ENCODE data around the gene MACF1.

Gene MACF1

DNA sequence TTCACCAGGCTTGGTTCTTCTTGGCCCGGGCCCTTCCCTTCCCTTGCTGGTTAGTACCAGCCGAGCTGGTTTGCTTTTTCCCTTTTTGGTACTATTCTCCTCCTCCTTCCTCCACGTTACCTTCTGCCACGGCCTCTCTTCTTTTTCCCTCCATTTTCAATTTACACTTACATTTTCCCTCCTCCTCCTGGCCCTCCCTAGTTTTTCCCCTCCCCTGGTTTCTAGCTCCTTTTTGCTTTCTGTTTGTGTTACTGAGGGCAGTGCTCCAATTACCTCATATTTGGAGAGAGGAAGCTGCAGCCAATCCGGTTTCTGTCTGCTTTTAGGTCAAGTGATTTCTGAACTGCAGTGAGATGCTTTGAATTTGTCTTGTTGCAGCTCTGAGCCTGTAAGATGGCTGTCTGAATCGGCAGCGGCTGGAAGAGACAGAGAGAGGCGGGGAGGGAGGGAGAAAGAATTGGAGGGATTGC lies 63.7 kb downstream of the MACF1 start:
- peak; percentile 51 for DNase-seq

DNA sequence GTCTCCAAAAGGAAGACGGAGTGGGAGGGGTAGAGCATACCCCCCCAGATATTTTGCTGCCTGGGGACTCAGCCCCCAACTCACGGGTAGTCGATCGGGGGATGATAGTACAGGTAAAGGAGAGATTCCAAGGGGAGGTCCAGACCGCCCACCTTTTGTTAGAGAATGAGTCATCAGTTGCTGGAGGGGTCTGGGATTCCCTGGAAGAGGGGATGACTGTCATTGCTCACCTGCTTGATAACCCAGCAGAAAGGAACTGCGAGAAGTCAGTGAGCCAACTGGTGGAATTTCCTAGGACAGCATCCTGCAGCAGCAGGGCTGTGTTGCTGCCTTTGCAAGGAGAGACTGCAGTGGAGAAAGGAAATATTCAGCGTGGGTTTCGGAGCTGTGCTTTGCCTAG lies 64.4 kb downstream of the MACF1 start:
- DNase-seq, result no peak

DNA sequence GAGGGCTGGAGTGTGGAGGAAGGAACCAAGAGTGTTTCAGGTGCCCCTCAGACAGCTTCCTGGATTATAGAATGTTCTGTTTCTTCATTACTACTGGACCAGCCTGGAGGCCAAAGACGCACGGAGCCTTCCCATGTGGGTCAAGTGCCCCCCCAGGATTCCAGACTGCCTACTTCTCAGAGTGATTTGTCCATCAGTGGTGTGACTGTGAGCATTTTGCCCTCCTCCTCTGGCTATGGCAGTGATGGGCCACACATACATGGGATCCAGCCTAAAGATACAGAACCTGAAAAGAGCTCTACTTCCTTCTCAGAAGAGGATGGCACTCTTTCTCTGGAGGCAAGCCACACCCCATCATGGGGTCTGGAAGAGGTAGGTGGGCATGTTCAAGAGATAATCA lies 64.9 kb downstream of the MACF1 start:
- DNase-seq, result no peak

GRCh38 chr1:39269791-39270342 lies 65.4 kb downstream of the MACF1 start:
- peak; percentile 28 for DNase-seq

DNA sequence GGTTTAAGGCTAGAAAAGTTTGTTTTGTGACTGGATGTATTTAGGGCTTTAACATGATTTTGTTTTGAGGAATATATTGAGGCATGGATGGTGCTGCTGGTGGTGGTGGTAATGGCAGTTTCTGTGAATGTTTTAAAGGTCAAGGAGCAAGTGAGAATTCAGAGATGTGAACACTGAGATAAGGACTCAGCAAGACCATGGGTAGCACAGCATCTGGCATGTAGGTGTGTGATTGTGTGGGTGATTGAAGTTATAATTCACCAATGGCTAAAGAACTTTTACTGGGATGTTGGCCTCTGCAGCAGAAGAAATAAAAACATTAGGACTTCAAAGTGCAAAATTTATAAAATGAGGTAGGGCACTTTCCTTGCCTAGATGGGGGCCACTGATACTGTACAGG lies 65.9 kb downstream of the MACF1 start:
- DNase-seq, result no peak

DNA sequence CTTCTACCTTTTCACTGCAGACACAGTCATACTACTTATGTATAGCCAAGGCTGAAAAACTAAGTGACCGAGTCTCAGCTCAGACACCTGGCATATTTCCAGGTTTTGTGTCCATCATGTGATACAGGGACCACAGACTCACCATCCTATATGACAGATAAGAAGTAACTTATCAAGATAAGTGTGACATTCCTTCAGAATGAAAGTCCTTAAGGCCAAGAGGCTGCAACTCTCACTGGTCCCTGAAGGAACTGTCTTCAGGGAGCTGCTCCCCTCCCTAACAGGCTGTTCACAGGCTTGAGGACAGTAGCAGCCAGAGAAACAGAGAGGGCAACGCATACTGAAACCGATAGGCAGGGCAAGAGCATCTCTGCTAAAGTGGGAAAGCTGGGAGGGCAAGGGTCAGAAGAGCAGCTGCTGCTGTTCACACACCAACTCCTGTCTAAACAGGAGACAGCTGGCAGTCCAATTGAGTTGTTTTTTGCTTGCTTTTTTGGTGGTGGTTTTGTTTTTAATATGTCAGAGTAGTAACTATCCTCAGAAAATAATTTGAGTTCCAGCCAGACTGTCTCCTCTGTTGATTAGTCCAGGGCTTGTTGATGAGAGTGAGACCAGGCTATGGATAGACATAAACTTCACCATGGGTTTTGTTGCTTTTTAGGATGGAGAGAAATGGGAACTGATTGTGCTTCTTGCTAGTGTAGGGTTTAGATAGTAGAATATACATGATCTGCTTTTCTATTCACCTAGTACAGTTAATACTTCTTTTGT lies 67.7 kb downstream of the MACF1 start:
- DNase-seq, result peak; percentile 39

DNA sequence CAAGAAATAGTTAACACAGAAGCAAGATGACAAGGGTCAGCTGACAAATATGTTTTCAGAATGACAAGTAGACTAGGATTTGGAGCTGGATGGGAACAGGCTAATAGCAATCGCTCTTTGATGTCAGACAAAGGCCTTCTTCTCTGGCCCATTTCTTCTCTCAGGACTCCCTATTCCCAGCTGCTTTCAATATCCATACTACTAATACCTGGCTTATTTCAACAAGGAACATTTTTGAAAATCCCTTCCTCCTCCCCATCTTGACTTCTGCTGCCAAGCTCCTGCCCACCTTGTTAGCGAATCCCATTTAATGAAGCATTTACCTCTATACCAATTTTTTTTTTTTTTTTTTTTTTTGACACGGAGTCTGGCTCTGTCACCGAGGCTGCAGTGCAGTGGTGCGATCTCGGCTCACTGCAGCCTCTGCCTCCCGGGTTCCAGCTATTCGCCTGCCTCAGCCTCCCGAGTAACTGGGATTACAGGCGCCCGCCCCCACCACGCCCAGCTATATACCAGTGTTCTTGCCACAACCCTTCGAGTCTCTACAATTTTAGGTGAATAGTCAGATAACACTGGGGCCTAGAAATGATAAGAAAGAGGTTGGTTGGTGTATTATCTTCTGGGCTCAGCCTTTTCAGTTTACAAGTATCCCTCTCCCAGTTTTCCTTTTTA lies 68.4 kb downstream of the MACF1 start:
- DNase-seq, result peak; percentile 41

GRCh38 chr1:39275836-39276507 lies 71.5 kb downstream of the MACF1 start:
- peak; percentile 43 for DNase-seq

DNA sequence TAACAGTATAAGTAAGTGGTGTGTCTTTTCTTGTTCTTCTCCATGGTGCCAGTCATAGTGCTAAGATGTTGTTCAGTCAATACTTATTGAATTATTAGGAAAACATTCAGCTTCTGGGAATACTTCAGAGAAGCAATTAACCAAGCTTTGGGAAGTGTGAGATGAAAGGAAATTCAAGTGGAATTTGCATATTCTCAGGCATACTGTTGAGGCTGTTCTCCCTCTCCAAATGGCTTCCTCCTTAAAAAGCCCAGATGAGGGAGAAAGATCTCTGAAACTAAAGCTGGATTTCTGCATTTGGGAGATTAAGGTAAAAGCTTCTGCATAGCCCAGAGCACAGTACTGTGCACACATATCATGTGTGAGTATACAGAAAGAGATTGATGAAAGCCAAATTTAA lies 73.4 kb downstream of the MACF1 start:
- no peak for DNase-seq

DNA sequence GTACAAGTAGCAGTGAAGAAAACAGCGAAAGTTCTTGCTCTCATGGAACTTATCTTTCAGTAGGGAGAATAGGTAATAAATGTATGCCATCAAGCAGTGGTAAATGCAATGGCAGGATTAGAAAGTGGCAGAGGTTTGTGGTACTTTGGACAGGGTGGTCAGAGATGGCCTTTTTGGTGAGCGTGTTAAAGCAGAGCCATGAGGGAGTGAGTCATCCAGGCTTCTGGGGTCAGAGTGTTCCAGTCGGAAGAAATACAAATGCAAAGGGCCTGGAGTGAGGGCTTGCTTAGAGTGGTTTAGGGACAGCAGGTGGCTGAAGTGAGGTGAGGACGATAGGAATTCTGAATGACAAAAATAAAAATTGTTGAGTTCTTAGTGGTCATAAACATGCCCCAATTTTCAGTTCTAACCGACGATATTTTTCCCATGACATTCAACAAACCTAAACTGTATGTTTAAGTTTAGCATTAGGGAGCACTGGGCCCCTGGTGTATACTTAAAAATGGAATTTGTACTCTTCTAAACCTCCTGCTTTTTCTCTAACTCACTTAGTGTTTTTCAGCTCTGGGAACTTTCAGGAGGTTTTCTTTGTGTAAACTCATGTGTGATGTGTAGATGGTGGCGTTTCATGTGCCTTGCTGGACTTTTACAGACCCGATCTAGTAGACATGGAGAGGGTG lies 78.2 kb downstream of the MACF1 start:
- no peak for DNase-seq

GRCh38 chr1:39283858-39284257 lies 79.4 kb downstream of the MACF1 start:
- DNase-seq, result no peak

GRCh38 chr1:39287541-39287940 lies 83.0 kb downstream of the MACF1 start:
- no peak for DNase-seq

DNA sequence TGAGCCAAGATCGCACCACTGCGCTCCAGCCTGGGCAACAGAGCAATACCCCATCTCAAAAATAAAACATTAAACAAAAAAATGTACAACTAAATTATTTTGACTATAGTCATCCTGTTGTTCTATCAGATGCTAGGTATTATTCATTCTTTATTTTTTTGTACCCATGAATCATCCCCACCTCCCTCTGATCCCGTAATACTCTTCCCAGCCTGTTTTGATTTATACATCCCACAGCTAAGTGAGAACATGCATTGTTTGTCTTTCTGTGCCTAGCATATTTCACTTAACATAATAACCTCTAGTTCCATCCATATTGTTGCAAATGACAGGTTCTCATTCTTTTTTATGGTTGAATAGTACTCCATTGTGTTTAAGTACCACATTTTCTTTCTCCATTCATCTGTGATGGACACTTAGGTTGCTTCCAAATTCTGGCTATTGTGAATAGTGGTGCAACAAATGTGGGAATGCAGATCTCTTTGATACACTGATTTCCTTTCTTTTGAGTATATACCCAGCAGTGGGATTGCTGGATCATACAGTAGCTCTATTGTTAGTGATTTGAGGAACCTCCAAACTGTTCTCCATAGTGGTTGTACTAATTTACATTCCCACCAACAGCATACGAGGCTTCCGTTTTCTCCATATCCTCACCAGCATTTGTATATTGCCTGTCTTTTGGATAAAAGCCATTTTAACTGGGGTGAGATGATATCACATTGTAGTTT lies 84.4 kb downstream of the MACF1 start:
- no peak for DNase-seq

GRCh38 chr1:39292401-39292800 lies 87.9 kb downstream of the MACF1 start:
- no peak for DNase-seq

DNA sequence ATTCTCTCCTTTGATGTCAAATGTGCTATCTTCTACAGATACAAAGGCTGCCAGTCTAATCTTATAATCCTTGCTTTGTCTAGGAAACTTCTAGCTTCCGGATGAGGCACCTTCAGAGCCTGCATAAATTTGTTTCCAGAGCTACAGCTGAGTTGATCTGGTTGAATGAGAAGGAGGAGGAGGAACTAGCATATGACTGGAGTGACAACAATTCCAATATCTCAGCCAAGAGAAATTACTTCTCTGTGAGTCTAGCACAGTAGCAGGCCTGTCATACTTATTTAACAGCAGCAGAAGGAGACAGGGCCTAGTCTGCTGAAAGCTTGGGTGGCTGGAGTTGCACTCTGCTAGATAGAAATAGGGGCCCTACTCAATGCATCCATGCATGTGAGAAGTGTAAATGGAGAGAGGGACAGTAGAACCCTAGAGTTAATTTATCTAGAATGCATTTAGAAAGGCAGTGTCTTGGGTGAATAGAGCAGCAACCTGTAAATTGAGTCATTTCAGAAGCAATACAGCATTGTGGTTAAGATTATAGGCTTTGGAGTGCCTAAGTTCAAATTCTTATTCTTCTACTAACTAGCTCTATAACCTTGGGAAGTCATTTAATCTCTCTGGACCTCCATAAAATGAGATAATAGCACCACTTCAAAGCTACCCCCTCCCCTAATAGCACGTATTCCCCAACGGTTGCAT lies 89.0 kb downstream of the MACF1 start:
- DNase-seq, result no peak

- no peak for DNase-seq
Measured at GRCh38 chr1:39294531-39294930, 90.0 kb downstream of the MACF1 start.

GRCh38 chr1:39295901-39296300 lies 91.4 kb downstream of the MACF1 start:
- DNase-seq, result no peak

GRCh38 chr1:39297551-39297950 lies 93.1 kb downstream of the MACF1 start:
- no peak for DNase-seq

DNA sequence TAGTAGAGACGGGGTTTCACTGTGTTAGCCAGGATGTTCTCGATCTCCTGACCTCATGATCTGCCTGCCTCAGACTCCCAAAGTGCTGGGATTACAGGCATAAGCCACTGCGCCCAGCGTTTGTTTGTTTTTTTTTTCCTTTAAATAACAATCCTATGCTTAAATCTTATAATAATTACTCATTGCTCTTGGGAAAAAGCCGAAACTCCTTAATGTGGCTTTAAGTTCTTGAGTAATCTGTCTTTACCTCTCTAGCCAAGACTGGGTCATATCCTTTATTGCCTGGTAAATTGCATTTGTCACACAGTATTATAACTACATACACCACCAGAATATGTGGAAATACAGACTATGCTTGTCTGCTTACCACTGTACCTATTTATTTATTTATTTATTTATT lies 97.1 kb downstream of the MACF1 start:
- DNase-seq, result no peak

DNA sequence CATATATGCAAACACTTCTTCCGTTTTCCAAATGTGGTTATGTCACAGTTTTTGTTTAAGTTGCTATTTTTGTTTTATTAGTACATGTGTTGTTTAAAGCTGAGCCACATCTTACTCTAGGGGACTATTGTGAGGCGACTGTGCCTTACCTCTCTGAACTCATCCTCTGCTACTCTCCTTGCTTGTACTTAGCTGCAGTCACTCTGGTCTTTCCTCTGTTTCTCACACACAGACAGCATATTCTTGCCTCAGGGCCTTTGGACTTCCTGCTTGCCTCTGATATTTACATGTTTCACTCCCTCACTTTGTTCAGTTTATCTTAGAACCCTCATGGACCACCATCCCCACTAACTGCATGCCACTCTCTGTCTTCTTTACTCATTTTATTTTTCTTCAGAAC lies 101.1 kb downstream of the MACF1 start:
- no peak for DNase-seq

- DNase-seq, result peak; percentile 42
Measured at GRCh38 chr1:39310015-39310414, 105.5 kb downstream of the MACF1 start.

DNA sequence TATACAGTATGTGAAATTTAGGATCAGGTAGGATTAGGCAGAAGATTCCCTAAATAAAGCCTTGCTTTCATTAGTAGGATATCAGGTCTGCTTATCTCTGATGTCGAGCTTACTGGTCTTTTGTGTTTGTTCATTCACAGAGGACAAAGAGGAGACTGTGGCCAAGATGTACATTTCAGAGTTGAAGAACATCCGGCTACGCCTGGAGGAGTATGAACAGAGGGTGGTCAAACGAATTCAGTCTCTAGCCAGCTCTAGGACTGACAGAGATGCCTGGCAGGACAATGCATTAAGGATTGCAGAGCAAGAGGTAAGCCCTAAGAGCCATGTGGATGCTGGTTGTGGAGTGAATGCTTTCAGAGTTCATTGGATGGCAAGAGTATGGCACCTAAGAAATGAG lies 106.2 kb downstream of the MACF1 start:
- DNase-seq, result no peak

Measured in hematopoietic multipotent progenitor cell treated with erythropoietin and hydrocortisone succinate and interleukin-3 and kit ligand, for 4 days (in vitro differentiated cells).